GM18909 (cell line): ENCODE measurements around the gene PPP2R3B.
"Not testable (repeated sequence)": the region's sequence is repeated elsewhere in the genome, so short reads cannot be mapped to it uniquely, and the experiment has no call there.

Source experiments
- ATAC-seq: cut with Tn5 transposase; IDR thresholded peaks from one replicate; pipeline ENCODE4 v1.9.1; 2021; ENCODE audit warnings: mild to moderate bottlenecking; ENCODE audit not compliant: unreplicated experiment, poor library complexity

The PPP2R3B gene

GRCh38 chrX:410296-410695, 23.6 kb upstream of the PPP2R3B start:
- ATAC-seq = no peak

GRCh38 chrX:405149-405548, 18.4 kb upstream of the PPP2R3B start:
- no peak for ATAC-seq

- no peak for ATAC-seq
Observed at GRCh38 chrX:404656-405055, 17.9 kb upstream of the PPP2R3B start.

- ATAC-seq = no peak
Observed at GRCh38 chrX:402857-403256, 16.1 kb upstream of the PPP2R3B start.

GRCh38 chrX:400258-400657, 13.6 kb upstream of the PPP2R3B start:
- no peak for ATAC-seq

GRCh38 chrX:397575-397974, 10.9 kb upstream of the PPP2R3B start:
- ATAC-seq = no peak

GRCh38 chrX:394830-395229, 8.1 kb upstream of the PPP2R3B start:
- no peak for ATAC-seq

GRCh38 chrX:392575-392846, 5.8 kb upstream of the PPP2R3B start:
- ATAC-seq = no peak

- ATAC-seq = no peak
Observed at GRCh38 chrX:391717-392574, 5.2 kb upstream of the PPP2R3B start.

- ATAC-seq = no peak
Observed at GRCh38 chrX:390459-390858, 3.8 kb upstream of the PPP2R3B start.

- no peak for ATAC-seq
Observed at GRCh38 chrX:389021-389441, 2.3 kb upstream of the PPP2R3B start.

GRCh38 chrX:387729-388128, 1.0 kb upstream of the PPP2R3B start:
- ATAC-seq = no peak

GRCh38 chrX:386239-386767, 404 bp downstream of the PPP2R3B start:
- ATAC-seq = peak; percentile 32

- not testable (repeated sequence) for ATAC-seq
Observed at GRCh38 chrX:385736-386135, 971 bp downstream of the PPP2R3B start.

GRCh38 chrX:384861-385260, 1.8 kb downstream of the PPP2R3B start:
- no peak for ATAC-seq

- no peak for ATAC-seq
Observed at GRCh38 chrX:378443-378842, 8.3 kb downstream of the PPP2R3B start.

GRCh38 chrX:376206-376605, 10.5 kb downstream of the PPP2R3B start:
- ATAC-seq = not testable (repeated sequence)

- no peak for ATAC-seq
Observed at GRCh38 chrX:375181-376036, 11.3 kb downstream of the PPP2R3B start.

GRCh38 chrX:374596-374995, 12.1 kb downstream of the PPP2R3B start:
- no peak for ATAC-seq

GRCh38 chrX:373641-374471, 12.9 kb downstream of the PPP2R3B start:
- ATAC-seq = peak; percentile 44
